NCI-H345 (cell line): ENCODE measurements around the gene NIPBL.
"Not testable (repeated sequence)": the region's sequence is repeated elsewhere in the genome, so short reads cannot be mapped to it uniquely, and the experiment has no call there.

Experiments
- DNase-seq: peaks from one replicate; lab custom pipeline; 2025; lab: John Stamatoyannopoulos, UW

NIPBL gene

GRCh38 chr5:36876299-36876964 lies at the start of gene NIPBL:
Gene NIPBL (plus strand): TSS chr5:36876769. CDS start chr5:36953697, 76,928 bp downstream.
- DNase-seq = peak; percentile 96

DNA sequence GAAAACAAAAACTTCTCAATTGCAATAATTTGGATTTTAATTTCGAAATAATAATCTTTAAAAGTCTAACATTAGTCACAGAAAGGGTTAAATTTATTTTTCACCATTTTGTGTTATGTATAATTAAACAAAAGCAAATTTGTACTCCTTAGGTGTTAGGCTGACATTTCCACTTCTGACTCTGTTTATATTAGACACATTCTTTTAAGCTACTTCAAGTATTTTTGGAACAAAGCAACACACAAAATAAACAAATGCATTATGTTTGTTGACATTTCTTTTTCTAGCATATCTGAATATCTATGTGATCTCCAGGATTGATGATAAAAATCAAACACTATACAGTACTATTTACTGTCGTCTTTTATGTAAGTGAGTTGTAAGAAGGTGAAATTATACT lies 44.3 kb upstream of the NIPBL start:
- no peak for DNase-seq

- no peak for DNase-seq
Observed at GRCh38 chr5:36836831-36837230, 39.7 kb upstream of the NIPBL start.

GRCh38 chr5:36839489-36840476 lies 36.8 kb upstream of the NIPBL start:
- DNase-seq = no peak

DNA sequence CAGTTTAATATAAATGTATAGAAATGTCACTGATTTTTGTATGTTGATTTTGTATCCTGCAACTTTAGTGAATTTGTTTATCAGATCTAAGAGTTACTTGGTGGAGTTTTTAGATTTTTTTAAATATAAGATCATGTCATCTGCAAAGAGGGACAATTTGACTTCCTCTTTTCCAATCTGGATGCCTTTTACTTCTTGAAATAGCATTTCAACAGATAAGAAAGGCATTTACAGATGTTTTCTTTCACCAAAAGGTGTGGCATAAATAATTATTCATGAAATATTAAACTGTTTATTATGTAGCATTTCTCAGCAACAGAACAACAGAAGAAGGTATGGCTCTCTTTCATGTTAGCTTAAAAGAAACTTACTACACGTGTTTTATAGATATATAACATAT lies 34.9 kb upstream of the NIPBL start:
- DNase-seq = no peak

GRCh38 chr5:36842087-36842486 lies 34.5 kb upstream of the NIPBL start:
- DNase-seq = no peak

GRCh38 chr5:36844305-36844704 lies 32.3 kb upstream of the NIPBL start:
- DNase-seq = no peak

DNA sequence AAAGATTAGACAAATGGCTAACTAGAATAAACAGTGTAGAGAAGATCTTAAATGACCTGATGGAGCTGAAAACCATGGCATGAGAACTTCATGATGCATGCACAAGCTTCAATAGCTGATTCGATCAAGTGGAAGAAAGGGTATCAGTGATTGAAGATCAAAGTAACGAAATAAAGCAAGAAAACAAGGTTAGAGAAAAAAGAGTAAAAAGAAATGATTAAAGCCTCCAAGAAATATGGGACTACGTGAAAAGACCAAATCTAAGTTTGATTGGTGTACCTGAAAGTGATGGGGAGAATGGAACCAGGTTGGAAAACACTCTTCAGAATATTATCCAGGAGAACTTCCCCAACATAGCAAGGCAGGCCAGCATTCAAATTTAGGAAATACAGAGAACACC lies 28.0 kb upstream of the NIPBL start:
- not testable (repeated sequence) for DNase-seq

DNA sequence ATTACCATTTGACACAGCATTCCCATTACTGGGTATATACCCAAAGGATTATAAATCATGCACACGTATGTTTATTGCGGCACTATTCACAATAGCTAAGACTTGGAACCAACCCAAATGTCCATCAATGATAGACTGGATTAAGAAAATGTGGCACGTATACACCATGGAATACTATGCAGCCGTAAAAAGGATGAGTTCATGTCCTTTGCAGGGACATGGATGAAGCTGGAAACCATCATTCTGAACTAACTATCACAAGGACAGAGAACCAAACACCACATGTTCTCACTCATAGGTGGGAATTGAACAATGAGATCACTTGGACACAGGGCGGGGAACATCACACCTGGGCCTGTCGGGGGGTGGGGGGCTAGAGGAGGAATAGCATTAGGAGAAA lies 23.7 kb upstream of the NIPBL start:
- DNase-seq = not testable (repeated sequence)

DNA sequence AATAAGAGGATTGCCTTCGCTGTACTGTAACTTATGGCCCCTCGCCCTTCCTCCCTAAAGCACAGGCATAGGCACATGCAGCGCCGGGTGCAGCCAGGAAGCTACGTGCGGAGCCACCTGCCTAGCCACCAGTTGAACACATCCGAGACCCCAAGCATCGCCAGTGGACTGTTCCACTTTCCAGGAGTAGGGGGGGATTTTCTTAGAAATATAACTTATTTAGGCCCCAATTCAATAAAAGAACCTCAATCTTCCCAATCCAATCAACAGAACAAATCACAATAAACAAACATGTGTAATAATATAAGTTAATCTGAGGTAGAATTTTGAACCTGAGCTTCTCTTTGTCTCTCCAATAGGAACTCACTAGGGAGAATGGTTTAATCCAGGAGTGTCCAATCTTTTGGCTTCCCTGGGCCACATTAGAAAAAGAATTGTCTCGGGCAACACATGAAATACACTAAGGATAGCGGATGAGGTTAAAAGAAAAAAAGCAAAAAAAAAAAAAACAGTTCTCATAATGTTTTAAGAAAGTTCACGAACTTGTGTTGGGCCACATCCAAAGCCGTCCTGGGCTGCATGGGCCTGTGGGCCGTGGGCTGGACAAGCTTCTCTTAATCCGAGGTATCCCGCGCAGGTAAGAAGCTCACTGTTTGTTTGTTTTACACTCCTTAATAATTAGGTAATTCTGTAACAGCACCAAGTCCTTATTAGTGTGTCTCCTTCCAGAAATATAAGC lies 22.0 kb upstream of the NIPBL start:
- no peak for DNase-seq

DNA sequence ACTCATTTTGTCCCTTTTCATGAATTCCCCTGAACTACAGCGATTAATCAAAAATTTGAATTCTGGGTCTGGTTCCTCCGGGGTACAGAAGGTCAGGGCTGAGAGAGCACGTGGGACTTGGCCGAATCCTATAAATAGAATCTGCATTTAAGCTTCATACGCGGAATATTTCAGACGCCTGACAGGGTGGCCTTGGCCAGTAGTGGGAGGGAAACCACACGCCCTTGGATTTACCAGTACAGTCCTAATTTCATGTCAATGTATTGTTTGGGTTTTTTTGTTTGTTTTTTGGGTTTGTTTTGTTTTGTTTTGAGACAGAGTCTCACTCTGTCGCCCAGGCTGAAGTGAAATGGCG lies 21.5 kb upstream of the NIPBL start:
- no peak for DNase-seq

GRCh38 chr5:36861871-36862270 lies 14.7 kb upstream of the NIPBL start:
- DNase-seq = no peak

- peak; percentile 80 for DNase-seq
Observed at GRCh38 chr5:36870399-36871040, 6.0 kb upstream of the NIPBL start.

GRCh38 chr5:36874465-36874864 lies 2.1 kb upstream of the NIPBL start:
- peak; percentile 17 for DNase-seq

- DNase-seq = peak; percentile 32
Observed at GRCh38 chr5:36875051-36875789, 1.3 kb upstream of the NIPBL start.

DNA sequence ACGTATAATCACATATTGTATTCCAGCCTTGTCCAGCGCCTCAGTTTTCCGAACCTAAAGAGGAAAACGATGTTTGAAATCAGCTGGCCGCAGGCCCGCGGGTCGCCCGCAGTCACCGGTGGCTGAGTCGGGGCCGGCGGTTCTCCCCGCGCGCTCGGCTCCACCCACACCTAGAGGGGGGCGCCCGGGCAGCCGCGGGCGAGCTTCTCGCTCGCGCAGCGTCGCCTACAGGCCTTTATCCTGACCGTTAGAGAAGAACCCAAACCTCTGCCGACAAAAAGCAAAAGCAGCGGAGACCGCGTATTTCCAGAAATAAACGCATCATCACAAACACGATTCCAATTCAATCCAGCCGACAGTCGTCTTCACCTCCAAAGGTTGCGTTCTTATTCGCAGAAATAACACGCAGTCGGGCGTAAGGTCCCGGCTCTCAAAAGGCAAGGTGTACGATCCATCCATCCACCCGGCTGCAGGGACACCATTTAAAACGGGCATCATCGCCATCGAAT lies 725 bp upstream of the NIPBL start:
- peak; percentile 84 for DNase-seq

GRCh38 chr5:36876965-36877666 lies 547 bp downstream of the NIPBL start:
- peak; percentile 71 for DNase-seq

GRCh38 chr5:36877667-36878391 lies 1.3 kb downstream of the NIPBL start:
- DNase-seq = peak; percentile 27

DNA sequence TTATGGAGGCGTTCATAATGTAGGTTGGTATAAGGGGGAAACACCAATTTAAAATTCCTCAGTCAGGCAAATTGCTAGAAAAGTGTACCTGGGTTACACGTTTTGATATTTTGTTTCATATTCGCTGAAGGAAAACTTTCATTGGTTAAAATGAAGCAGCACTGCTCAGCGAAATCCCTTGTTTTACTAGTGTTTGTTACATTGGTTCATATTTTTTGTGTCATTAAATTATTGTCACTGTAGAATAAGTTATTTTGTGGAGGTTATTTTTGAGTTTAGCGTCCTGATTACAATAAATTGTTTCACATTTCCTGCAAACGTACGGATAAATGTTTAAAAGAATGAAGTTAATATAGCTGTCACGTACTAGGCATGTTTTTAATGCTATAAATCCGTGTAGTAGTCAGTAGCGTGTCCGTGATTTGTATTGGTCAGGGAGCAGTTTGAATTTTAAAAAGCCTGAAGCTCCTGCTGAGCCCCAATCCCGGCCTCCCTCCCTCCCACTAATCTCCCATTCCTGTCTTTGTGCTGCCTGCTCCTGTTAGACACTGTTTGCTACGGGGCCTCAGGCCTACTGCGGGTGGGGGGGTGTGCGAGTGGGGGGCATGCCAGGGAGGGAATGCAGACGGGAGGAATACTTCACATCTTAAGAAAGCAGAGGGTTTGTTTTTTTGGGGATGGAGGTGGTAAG lies 2.0 kb downstream of the NIPBL start:
- DNase-seq = peak; percentile 10
